GM23338 (cell line): Measurements from ENCODE around the gene ADCY3.

Source experiments
- CREB1 ChIP-seq: fragments of 250-450 bp; sonication (Bioruptor Pico); IDR thresholded peaks from 2 replicates; pipeline ENCODE4 v1.5.0; 2020; ENCODE audit warnings: low read depth, mild to moderate bottlenecking, moderate library complexity
- CTCF ChIP-seq, 2 experiments: fragments of 200-600 bp in 1 of 2; sonication (generic) in 1 of 2; conservative IDR thresholded peaks; 2 replicates each; pipeline versions ENCODE4 v1.5.1 to v1.6.1; 2016 to 2017; ENCODE audit warnings: antibody characterized with exemption in 2 of 2, low read depth in 2 of 2, mild to moderate bottlenecking in 2 of 2, moderate library complexity in 1 of 2
- EZH2 ChIP-seq: fragments of 200-600 bp; sonication (generic); IDR thresholded peaks from one replicate; pipeline ENCODE4 v1.8.0; 2017; ENCODE audit warnings: antibody characterized with exemption, mild to moderate bottlenecking, low read depth; ENCODE audit not compliant: unreplicated experiment
- EZH2phosphoT487 ChIP-seq: fragments of 200-600 bp; sonication (generic); IDR thresholded peaks from one replicate; pipeline ENCODE4 v1.8.1; 2018; ENCODE audit warnings: antibody characterized with exemption; ENCODE audit not compliant: unreplicated experiment
- JUNB ChIP-seq: IDR thresholded peaks from one replicate; pipeline ENCODE4 v1.6.1; 2016; ENCODE audit warnings: antibody characterized with exemption; ENCODE audit not compliant: unreplicated experiment
- NANOG ChIP-seq: IDR thresholded peaks from 2 replicates; pipeline ENCODE4 v1.6.1; 2016; ENCODE audit warnings: antibody characterized with exemption, borderline replicate concordance
- POLR2AphosphoS5 ChIP-seq: IDR thresholded peaks from 2 replicates; pipeline ENCODE4 v1.6.1; 2016; ENCODE audit warnings: antibody characterized with exemption, low read depth
- REST ChIP-seq: IDR thresholded peaks from one replicate; pipeline ENCODE4 v1.6.1; 2018; ENCODE audit warnings: antibody characterized with exemption; ENCODE audit not compliant: unreplicated experiment
- STAT1 ChIP-seq: IDR thresholded peaks from one replicate; pipeline ENCODE4 v1.6.1; 2016; ENCODE audit warnings: antibody characterized with exemption; ENCODE audit not compliant: unreplicated experiment
- ZNF331 ChIP-seq: fragments of 250-450 bp; sonication (Bioruptor Pico); IDR thresholded peaks from 2 replicates; pipeline ENCODE4 v1.5.0; 2020; ENCODE audit warnings: low read depth, mild to moderate bottlenecking, moderate library complexity
- TF ChIP-seq, protein P1 (sequence below): IDR thresholded peaks from 2 replicates; pipeline ENCODE4 v1.6.1; 2016; ENCODE audit warnings: antibody characterized with exemption

- TF ChIP-seq CTCF (conservative IDR thresholded peaks at IDR 0.05; ENCODE audit: low read depth in 2 of 2): no peak
- no peak for TF ChIP-seq EZH2
- TF ChIP-seq JUNB: no peak
- no peak for TF ChIP-seq POLR2AphosphoS5
- no peak for TF ChIP-seq EZH2phosphoT487
- TF ChIP-seq CREB1 (CRISPR knock-in tag): no peak
- no peak for TF ChIP-seq REST
- TF ChIP-seq STAT1: no peak
- TF ChIP-seq ZNF331 (CRISPR knock-in tag): no peak
- TF ChIP-seq NANOG: no peak
- TF ChIP-seq, protein P1, sequence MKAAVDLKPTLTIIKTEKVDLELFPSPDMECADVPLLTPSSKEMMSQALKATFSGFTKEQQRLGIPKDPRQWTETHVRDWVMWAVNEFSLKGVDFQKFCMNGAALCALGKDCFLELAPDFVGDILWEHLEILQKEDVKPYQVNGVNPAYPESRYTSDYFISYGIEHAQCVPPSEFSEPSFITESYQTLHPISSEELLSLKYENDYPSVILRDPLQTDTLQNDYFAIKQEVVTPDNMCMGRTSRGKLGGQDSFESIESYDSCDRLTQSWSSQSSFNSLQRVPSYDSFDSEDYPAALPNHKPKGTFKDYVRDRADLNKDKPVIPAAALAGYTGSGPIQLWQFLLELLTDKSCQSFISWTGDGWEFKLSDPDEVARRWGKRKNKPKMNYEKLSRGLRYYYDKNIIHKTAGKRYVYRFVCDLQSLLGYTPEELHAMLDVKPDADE: no peak
Measured at GRCh38 chr2:24821433-24821891, 98.6 kb downstream of the ADCY3 start.
